ENCODE measurements around the gene LHX8. TPM values are rescaled to one million over a fixed set of nuclear protein-coding genes. Genes with fewer than 3 reads are reported as not detected.
"Not testable (repeated sequence)": the region's sequence is repeated elsewhere in the genome, so short reads cannot be mapped to it uniquely, and the experiment has no call there.

The LHX8 gene
- total and polyA plus RNA-seq, 12 donors = not detected

GRCh38 chr1:75097654-75098053 lies 36.5 kb upstream of the LHX8 start:
- Histone ChIP-seq H3K4me3 (no peak overlapping the region), H3K36me3 (replicated peaks in 1 of 2) (no peaks in the 10 kb centered on the region), H3K4me1 (replicated peaks in 1 of 2) (no peaks in the 10 kb centered on the region), H3K27ac (no peak overlapping the region), H3K27me3 (no peaks in the 10 kb centered on the region), H3K9me3 (replicated peaks in 1 of 3) (no peaks in the 10 kb centered on the region)
- TF ChIP-seq CTCF (IDR thresholded peaks at IDR 0.05) (no peak), POLR2A (IDR thresholded peaks at IDR 0.05) (no peak)
- 18 to 27% (median 25%) methylated on average over 1 of the region's 1 CpG for WGBS, 4 donors
- DNase-seq = peak; percentile 46 to 70 (median 55)
- intact Hi-C loops (cut with DNase I) = no loop called here

GRCh38 chr1:75099581-75099980 lies 34.6 kb upstream of the LHX8 start:
- H3K9me3 ChIP-seq (replicated peaks in 1 of 3) = no peaks in the 10 kb centered on the region
- intact Hi-C loops (cut with DNase I) = no loop called here
- TF ChIP-seq CTCF (IDR thresholded peaks at IDR 0.05) (no peak), POLR2A (IDR thresholded peaks at IDR 0.05) (no peak)
- H3K27me3 ChIP-seq = no peaks in the 10 kb centered on the region
- H3K36me3 ChIP-seq (replicated peaks in 1 of 2) = no peaks in the 10 kb centered on the region
- WGBS, 4 donors = 81 to 89% (median 85%) methylated on average over 2 of the region's 2 CpGs
- H3K4me3 ChIP-seq = no peak overlapping the region
- no peak overlapping the region for H3K27ac ChIP-seq
- no peaks in the 10 kb centered on the region for H3K4me1 ChIP-seq (replicated peaks in 1 of 2)
- no peak for DNase-seq

DNA sequence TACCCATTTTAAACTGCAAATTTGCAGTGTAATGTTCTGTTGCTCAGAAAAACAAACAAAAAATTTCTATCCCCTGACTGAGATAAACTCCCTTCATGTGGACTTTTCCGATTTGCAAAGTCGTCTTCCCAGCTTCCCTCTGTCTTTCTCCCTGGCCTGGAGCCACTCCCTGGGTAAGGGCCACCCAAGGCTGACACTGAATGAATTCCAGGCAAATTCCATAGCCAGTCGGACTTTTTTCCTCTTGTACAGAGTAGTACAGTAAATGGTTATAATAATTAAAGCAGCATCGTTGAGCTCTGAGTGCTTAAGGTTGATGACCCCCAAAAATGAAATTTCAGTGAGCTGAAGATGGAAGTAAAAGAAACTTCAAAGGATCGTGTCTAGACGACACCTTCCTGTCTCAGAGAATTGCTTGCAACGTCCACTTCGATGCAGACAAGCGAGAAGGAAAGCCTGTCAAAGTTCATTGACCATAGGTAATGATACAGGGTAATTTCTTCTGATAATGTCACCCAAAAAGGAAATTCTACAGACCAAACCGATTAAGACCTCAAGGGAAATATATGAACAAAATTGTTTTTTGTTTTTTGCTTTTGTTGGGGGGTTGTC lies 33.6 kb upstream of the LHX8 start:
- H3K4me1 ChIP-seq (replicated peaks in 1 of 2) = no peaks in the 10 kb centered on the region
- H3K36me3 ChIP-seq (replicated peaks in 1 of 2) = no peaks in the 10 kb centered on the region
- no peak overlapping the region for H3K27ac ChIP-seq
- TF ChIP-seq CTCF (IDR thresholded peaks at IDR 0.05) (no peak), POLR2A (IDR thresholded peaks at IDR 0.05) (no peak)
- 59 to 63% (median 59%) methylated on average over 10 of the region's 10 CpGs for WGBS, 4 donors
- no peaks in the 10 kb centered on the region for H3K27me3 ChIP-seq
- H3K4me3 ChIP-seq = no peak overlapping the region
- H3K9me3 ChIP-seq (replicated peaks in 1 of 3) = no peaks in the 10 kb centered on the region
- intact Hi-C loops (cut with DNase I) = no loop called here
- no peak for DNase-seq

- 80 to 90% (median 88%) methylated on average over 20 to 26 of the region's 26 CpGs for WGBS, 4 donors
- not testable (repeated sequence) for H3K9me3 ChIP-seq (replicated peaks in 1 of 3)
These were observed 21.7 kb upstream of the LHX8 start for GRCh38 chr1:75112362-75112951.

DNA sequence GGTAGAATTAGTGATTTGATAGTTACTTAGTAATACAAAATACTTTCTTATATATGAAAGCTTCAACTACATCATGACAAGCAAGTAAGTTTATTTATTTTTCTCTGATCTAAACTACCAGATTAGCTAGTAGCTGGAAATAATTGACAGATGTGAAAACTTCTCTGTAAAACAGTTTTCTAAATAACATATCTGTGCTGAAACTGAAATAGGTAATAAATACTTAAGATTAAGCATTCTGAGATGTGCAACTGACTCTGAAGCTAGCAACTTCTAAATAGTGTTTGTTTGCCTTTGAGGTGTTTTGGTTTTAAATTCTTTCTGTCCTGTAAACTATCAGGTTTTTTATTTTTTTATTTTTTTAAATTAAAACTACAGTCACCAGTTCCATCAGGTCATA lies 18.5 kb upstream of the LHX8 start:
- intact Hi-C loops (cut with DNase I) = no loop called here
- TF ChIP-seq CTCF (IDR thresholded peaks at IDR 0.05) (no peak), POLR2A (IDR thresholded peaks at IDR 0.05) (no peak)

More at GRCh38 chr1:75112362-75112951, 21.7 kb upstream of the LHX8 start:
- H3K4me3 ChIP-seq; DNase-seq; H3K4me1 ChIP-seq (replicated peaks in 1 of 2); H3K27me3 ChIP-seq; H3K27ac ChIP-seq; intact Hi-C loops (cut with DNase I); H3K36me3 ChIP-seq (replicated peaks in 1 of 2): not testable (repeated sequence)

More for the DNA sequence above, 18.5 kb upstream of the LHX8 start:
- no peaks in the 10 kb centered on the region for H3K36me3 ChIP-seq (replicated peaks in 1 of 2)
- H3K9me3 ChIP-seq (replicated peaks in 1 of 3) = no peaks in the 10 kb centered on the region
- no peak overlapping the region for H3K4me3 ChIP-seq
- no peak overlapping the region for H3K27ac ChIP-seq
- no peaks in the 10 kb centered on the region for H3K4me1 ChIP-seq (replicated peaks in 1 of 2)
- H3K27me3 ChIP-seq = no peaks in the 10 kb centered on the region
- DNase-seq = no peak

Data from adrenal gland (tissue), 12 donors.